WTC11 (cell line): Measurements from ENCODE around the gene CTXND2. TPM values are rescaled to one million over a fixed set of nuclear protein-coding genes. Genes with fewer than 3 reads are reported as not detected.
"Not testable (repeated sequence)": the region's sequence is repeated elsewhere in the genome, so short reads cannot be mapped to it uniquely, and the experiment has no call there.

Experiments used
- ATAC-seq: fragments of 200-7000 bp; cut with Tn5 transposase; 2 replicates; pipeline ENCODE4 v1.10.0; 2021; ENCODE audit warnings: mild to moderate bottlenecking, moderate library complexity
- CTCF ChIA-PET: fragments of 300-600 bp; sonication (Branson Sonifier 250); formaldehyde crosslinking; loops from one replicate; lab custom pipeline; 2021; ENCODE audit warnings: antibody characterized with exemption; lab: Charles Lee
- POLR2A ChIA-PET: fragments of 350-600 bp; sonication (Branson Sonifier 250); formaldehyde crosslinking; loops from one replicate; lab custom pipeline; 2021; ENCODE audit warnings: antibody characterized with exemption; lab: Charles Lee
- DNase-seq: peaks from one replicate; pipeline ENCODE4 v3.0.0; 2021; ENCODE audit warnings: low spot score
- H3K27ac Mint-ChIP-seq: 2 replicates; pipeline ENCODE4 v1.8.0; 2021; ENCODE audit warnings: mixed read lengths
- H3K27me3 Mint-ChIP-seq: 2 replicates; pipeline ENCODE4 v1.8.0; 2021; ENCODE audit warnings: low read depth, mild to moderate bottlenecking, moderate library complexity, mixed read lengths
- H3K36me3 Mint-ChIP-seq: 2 replicates; pipeline ENCODE4 v1.8.0; 2021; ENCODE audit warnings: mixed read lengths
- H3K4me1 Mint-ChIP-seq: 2 replicates; pipeline ENCODE4 v1.8.0; 2022; ENCODE audit warnings: mixed read lengths
- H3K4me3 Mint-ChIP-seq: 2 replicates; pipeline ENCODE4 v1.8.0; 2021; ENCODE audit warnings: mild to moderate bottlenecking, moderate library complexity, mixed read lengths
- H3K9me3 Mint-ChIP-seq: 2 replicates; pipeline ENCODE4 v1.8.0; 2021; ENCODE audit warnings: mixed read lengths
- ATF1 ChIP-seq: sonication (generic); formaldehyde crosslinking; IDR thresholded peaks from 2 replicates; pipeline ENCODE4 v1.8.1; 2023; ENCODE audit warnings: mild to moderate bottlenecking, moderate library complexity, missing genetic modification reagents
- ATF6 ChIP-seq: sonication (generic); formaldehyde crosslinking; IDR thresholded peaks from 2 replicates; pipeline ENCODE4 v1.8.1; 2023; ENCODE audit warnings: mild to moderate bottlenecking, missing genetic modification reagents
- E2F5 ChIP-seq: sonication (generic); formaldehyde crosslinking; IDR thresholded peaks from 2 replicates; pipeline ENCODE4 v1.8.1; 2022; ENCODE audit warnings: mild to moderate bottlenecking, moderate library complexity, missing genetic modification reagents
- ESRRA ChIP-seq: sonication (generic); formaldehyde crosslinking; IDR thresholded peaks from 2 replicates; pipeline ENCODE4 v1.8.1; 2022; ENCODE audit warnings: mild to moderate bottlenecking, missing genetic modification reagents, borderline replicate concordance
- FOXK1 ChIP-seq: sonication (generic); formaldehyde crosslinking; IDR thresholded peaks from 2 replicates; pipeline ENCODE4 v1.8.0; 2022; ENCODE audit warnings: mild to moderate bottlenecking, moderate library complexity, missing genetic modification reagents
- FOXP1 ChIP-seq: sonication (generic); formaldehyde crosslinking; IDR thresholded peaks from 2 replicates; pipeline ENCODE4 v1.8.0; 2022; ENCODE audit warnings: missing genetic modification reagents, mild to moderate bottlenecking, moderate library complexity, borderline replicate concordance
- IRF1 ChIP-seq: sonication (generic); formaldehyde crosslinking; IDR thresholded peaks from 2 replicates; pipeline ENCODE4 v1.8.0; 2023; ENCODE audit warnings: missing genetic modification reagents
- KAT7 ChIP-seq: sonication (generic); formaldehyde crosslinking; IDR thresholded peaks from 2 replicates; pipeline ENCODE4 v1.8.1; 2023; ENCODE audit warnings: missing genetic modification reagents, mild to moderate bottlenecking, borderline replicate concordance
- MLX ChIP-seq: sonication (generic); formaldehyde crosslinking; IDR thresholded peaks from 2 replicates; pipeline ENCODE4 v1.8.1; 2023; ENCODE audit warnings: mild to moderate bottlenecking, missing genetic modification reagents, moderate library complexity
- NFYB ChIP-seq: sonication (generic); formaldehyde crosslinking; conservative IDR thresholded peaks from 2 replicates; pipeline ENCODE4 v1.8.0; 2022; ENCODE audit warnings: low read depth, missing genetic modification reagents
- NR3C1 ChIP-seq: sonication (generic); formaldehyde crosslinking; conservative IDR thresholded peaks from 2 replicates; pipeline ENCODE4 v1.8.1; 2023; ENCODE audit warnings: low read depth, mild to moderate bottlenecking, missing genetic modification reagents
- PRRX2 ChIP-seq: fragments of 250-450 bp; sonication (Bioruptor Pico); IDR thresholded peaks from 2 replicates; pipeline ENCODE4 v1.8.0; 2021; ENCODE audit warnings: mild to moderate bottlenecking
- SMAD3 ChIP-seq: sonication (generic); formaldehyde crosslinking; IDR thresholded peaks from 2 replicates; pipeline ENCODE4 v1.8.0; 2022; ENCODE audit warnings: missing genetic modification reagents, mild to moderate bottlenecking, borderline replicate concordance
- TEAD1 ChIP-seq: sonication (generic); formaldehyde crosslinking; IDR thresholded peaks from 2 replicates; pipeline ENCODE4 v1.8.0; 2022; ENCODE audit warnings: mild to moderate bottlenecking, missing genetic modification reagents
- ZNF281 ChIP-seq: sonication (generic); formaldehyde crosslinking; IDR thresholded peaks from 2 replicates; pipeline ENCODE4 v1.8.0; 2023; ENCODE audit warnings: mild to moderate bottlenecking, missing genetic modification reagents
- ZNF317 ChIP-seq: sonication (generic); formaldehyde crosslinking; IDR thresholded peaks from 2 replicates; pipeline ENCODE4 v1.8.1; 2023; ENCODE audit warnings: low read depth, mild to moderate bottlenecking, moderate library complexity, missing genetic modification reagents, borderline replicate concordance
- ZNF423 ChIP-seq: fragments of 250-450 bp; sonication (Bioruptor Pico); IDR thresholded peaks from 2 replicates; pipeline ENCODE4 v2.1.2; 2022; ENCODE audit warnings: mild to moderate bottlenecking, moderate library complexity
- ZNF425 ChIP-seq: fragments of 250-450 bp; sonication (Bioruptor Pico); conservative IDR thresholded peaks from 2 replicates; pipeline ENCODE4 v1.9.0; 2021; ENCODE audit warnings: mild to moderate bottlenecking
- total RNA-seq: library from RNA; stranded (reverse); gene quantifications from 3 replicates; pipeline ENCODE4 v1.2.3, GENCODE V29; 2021

Gene CTXND2
- total RNA-seq, 1 experiment from 2014 or later = not detected

- Mint-ChIP-seq H3K4me1 (no peaks in the 10 kb centered on the region), H3K27ac (no peak overlapping the region), H3K36me3 (no peaks in the 10 kb centered on the region), H3K9me3 (no peaks in the 10 kb centered on the region), H3K27me3 (no peaks in the 10 kb centered on the region), H3K4me3 (no peak overlapping the region)
- CTCF ChIA-PET = no interaction called here
- no peak for TF ChIP-seq MLX (CRISPR knock-in tag)
- no peak for TF ChIP-seq ZNF425 (CRISPR knock-in tag)
- no peak for TF ChIP-seq NR3C1 (CRISPR knock-in tag)
- no peak for TF ChIP-seq E2F5 (CRISPR knock-in tag)
- no peak for TF ChIP-seq ESRRA (CRISPR knock-in tag)
- no peak for DNase-seq
- ATAC-seq = no peak
- POLR2A ChIA-PET = no interaction called here
Measured at GRCh38 chr1:150893336-150893913, 6.5 kb downstream of the CTXND2 start.

GRCh38 chr1:150895618-150896017 is 8.7 kb downstream of the CTXND2 start:
- Mint-ChIP-seq H3K4me1 (no peaks in the 10 kb centered on the region), H3K4me3 (no peak overlapping the region), H3K36me3 (no peaks in the 10 kb centered on the region; the same call in 1 of the 2 replicates), H3K9me3 (peaks cover 9% of the 10 kb centered on the region), H3K27ac (no peak overlapping the region), H3K27me3 (no peaks in the 10 kb centered on the region)
- no peak for DNase-seq
- ChIA-PET POLR2A (no interaction called here), CTCF (no interaction called here)
- ATAC-seq = no peak
- no peak for TF ChIP-seq ZNF423 (CRISPR knock-in tag)
- no peak for TF ChIP-seq NR3C1 (CRISPR knock-in tag)
- no peak for TF ChIP-seq ZNF281 (CRISPR knock-in tag)
- TF ChIP-seq KAT7 (CRISPR knock-in tag) = no peak
- no peak for TF ChIP-seq TEAD1 (CRISPR knock-in tag)

GRCh38 chr1:150899795-150900194 is 12.9 kb downstream of the CTXND2 start:
- peak; percentile 51 for TF ChIP-seq NFYB (CRISPR knock-in tag)
- ATAC-seq, DNase-seq, H3K27me3 Mint-ChIP-seq, H3K27ac Mint-ChIP-seq, CTCF ChIA-PET, POLR2A ChIA-PET, H3K4me1 Mint-ChIP-seq, H3K4me3 Mint-ChIP-seq, H3K36me3 Mint-ChIP-seq: not testable (repeated sequence)
- peaks cover 16% of the 10 kb centered on the region for H3K9me3 Mint-ChIP-seq

- Mint-ChIP-seq H3K4me3 (no peak overlapping the region), H3K36me3 (no peaks in the 10 kb centered on the region; the same call in 1 of the 2 replicates), H3K9me3 (peaks cover 16% of the 10 kb centered on the region), H3K27ac (no peak overlapping the region), H3K27me3 (peaks cover 4% of the 10 kb centered on the region; the same call in 1 of the 2 replicates), H3K4me1 (no peaks in the 10 kb centered on the region)
- ATAC-seq (no peak), DNase-seq (no peak)
- ChIA-PET CTCF (no interaction called here), POLR2A (no interaction called here)
- TF ChIP-seq ATF1 (CRISPR knock-in tag) (no peak), FOXP1 (CRISPR knock-in tag) (no peak), ATF6 (CRISPR knock-in tag) (no peak), SMAD3 (CRISPR knock-in tag) (no peak), IRF1 (CRISPR knock-in tag) (no peak), ZNF423 (CRISPR knock-in tag) (no peak), FOXK1 (CRISPR knock-in tag) (no peak), PRRX2 (CRISPR knock-in tag) (no peak), MLX (CRISPR knock-in tag) (no peak), ZNF317 (CRISPR knock-in tag) (no peak)
Measured at GRCh38 chr1:150902346-150902745, 15.4 kb downstream of the CTXND2 start.
